HEK293 (cell line): ENCODE data around the gene EFCAB12.

Source experiments
- CTCF ChIA-PET: fragments of 350-600 bp; formaldehyde crosslinking; extraction: SDS; loops from one replicate; lab custom pipeline; 2021; ENCODE audit warnings: antibody characterized with exemption; lab: Yijun Ruan, JAX
- POLR2A ChIA-PET: fragments of 300-600 bp; formaldehyde crosslinking; extraction: SDS; loops from one replicate; lab custom pipeline; 2020; ENCODE audit warnings: antibody characterized with exemption, inconsistent platforms; lab: Yijun Ruan, JAX
- H3K27ac ChIP-seq: fragments of 200-500 bp; sonication (Bioruptor generic); 2 replicates; pipeline ENCODE4 v1.5.1; 2014; ENCODE audit warnings: low read depth, low read length, control low read depth, inconsistent platforms; ENCODE audit errors: extremely low read depth
- H3K36me3 ChIP-seq, 2 experiments: fragments of 200-500 bp in 1 of 2; sonication (Bioruptor generic) in 1 of 2; 1 replicate in 1 of 2; 2 replicates in 1 of 2; pipeline ENCODE4 v1.5.1; 2014 to 2017; ENCODE audit warnings: inconsistent platforms in 2 of 2, low read length in 2 of 2; ENCODE audit not compliant: control insufficient read depth in 2 of 2, insufficient read depth in 1 of 2
- H3K4me1 ChIP-seq: fragments of 200-500 bp; sonication (Bioruptor generic); 2 replicates; pipeline ENCODE4 v1.5.1; 2014; ENCODE audit warnings: mild to moderate bottlenecking, low read length, inconsistent platforms; ENCODE audit not compliant: control insufficient read depth, insufficient read depth
- H3K4me3 ChIP-seq: 2 replicates; pipeline ENCODE4 v1.5.1; 2011; ENCODE audit warnings: low read depth, mild to moderate bottlenecking, control low read depth, low read length, moderate library complexity
- H3K9me3 ChIP-seq: fragments of 200-500 bp; sonication (Bioruptor generic); 2 replicates; pipeline ENCODE4 v1.5.1; 2014; ENCODE audit warnings: low read depth, low read length, inconsistent platforms; ENCODE audit not compliant: control insufficient read depth, insufficient read depth
- IKZF3 ChIP-seq: fragments of 450-650 bp; IDR thresholded peaks from 2 replicates; pipeline ENCODE4 v1.5.0; 2018; ENCODE audit warnings: missing biosample characterization, mild to moderate bottlenecking, missing genetic modification characterization, moderate library complexity
- KLF10 ChIP-seq: fragments of 450-650 bp; IDR thresholded peaks from 2 replicates; pipeline ENCODE4 v1.5.1; 2018; ENCODE audit warnings: missing biosample characterization, mild to moderate bottlenecking, missing genetic modification characterization
- KLF7 ChIP-seq: fragments of 450-650 bp; formaldehyde crosslinking; IDR thresholded peaks from 2 replicates; pipeline ENCODE4 v1.5.1; 2016; ENCODE audit warnings: missing biosample characterization, missing genetic modification characterization, borderline replicate concordance
- MEIS1 ChIP-seq: sonication (generic); formaldehyde crosslinking; IDR thresholded peaks from 2 replicates; pipeline ENCODE4 v1.8.1; 2022; ENCODE audit warnings: missing genetic modification reagents, mild to moderate bottlenecking, borderline replicate concordance
- PATZ1 ChIP-seq: fragments of 450-650 bp; formaldehyde crosslinking; IDR thresholded peaks from 2 replicates; pipeline ENCODE4 v1.5.1; 2016; ENCODE audit warnings: missing biosample characterization, missing genetic modification characterization
- PBX3 ChIP-seq: sonication (generic); formaldehyde crosslinking; IDR thresholded peaks from 2 replicates; pipeline ENCODE4 v1.8.1; 2022; ENCODE audit warnings: mild to moderate bottlenecking, moderate library complexity, missing genetic modification reagents
- PRDM1 ChIP-seq: fragments of 450-650 bp; formaldehyde crosslinking; IDR thresholded peaks from 2 replicates; pipeline ENCODE4; 2016; ENCODE audit warnings: missing biosample characterization, missing genetic modification characterization
- PRDM2 ChIP-seq: fragments of 450-650 bp; formaldehyde crosslinking; IDR thresholded peaks from 2 replicates; pipeline ENCODE4 v1.5.1; 2016; ENCODE audit warnings: missing biosample characterization, missing genetic modification characterization, borderline replicate concordance
- ZBTB49 ChIP-seq: fragments of 450-650 bp; formaldehyde crosslinking; IDR thresholded peaks from 2 replicates; pipeline ENCODE4 v1.5.1; 2016; ENCODE audit warnings: missing biosample characterization, missing genetic modification characterization, low read depth
- ZNF16 ChIP-seq: fragments of 450-650 bp; formaldehyde crosslinking; IDR thresholded peaks from 2 replicates; pipeline ENCODE4 v1.5.1; 2016; ENCODE audit warnings: low read depth, missing biosample characterization, missing genetic modification characterization
- ZNF211 ChIP-seq: fragments of 450-650 bp; formaldehyde crosslinking; IDR thresholded peaks from 2 replicates; pipeline ENCODE4 v1.5.1; 2016; ENCODE audit warnings: low read depth, missing biosample characterization, missing genetic modification characterization
- ZNF24 ChIP-seq: fragments of 450-650 bp; formaldehyde crosslinking; IDR thresholded peaks from 2 replicates; pipeline ENCODE4 v1.5.1; 2016; ENCODE audit warnings: missing biosample characterization, missing genetic modification characterization
- ZNF292 ChIP-seq: fragments of 450-650 bp; formaldehyde crosslinking; IDR thresholded peaks from 2 replicates; pipeline ENCODE4 v1.5.1; 2016; ENCODE audit warnings: low read depth, missing biosample characterization, missing genetic modification characterization, borderline replicate concordance
- ZNF302 ChIP-seq: fragments of 450-650 bp; formaldehyde crosslinking; IDR thresholded peaks from 2 replicates; pipeline ENCODE4 v1.5.1; 2016; ENCODE audit warnings: missing biosample characterization, missing genetic modification characterization, low read depth
- ZNF335 ChIP-seq: fragments of 450-650 bp; formaldehyde crosslinking; conservative IDR thresholded peaks from 2 replicates; pipeline ENCODE4 v1.5.1; 2016; ENCODE audit warnings: missing biosample characterization, missing genetic modification characterization
- ZNF362 ChIP-seq: fragments of 450-650 bp; formaldehyde crosslinking; IDR thresholded peaks from 2 replicates; pipeline ENCODE4 v1.5.1; 2016; ENCODE audit warnings: missing biosample characterization, missing genetic modification characterization
- ZNF426 ChIP-seq: fragments of 450-650 bp; formaldehyde crosslinking; IDR thresholded peaks from 2 replicates; pipeline ENCODE4 v1.5.1; 2017; ENCODE audit warnings: missing biosample characterization, missing genetic modification characterization, mild to moderate bottlenecking, inconsistent platforms, moderate library complexity
- ZNF560 ChIP-seq: fragments of 450-650 bp; formaldehyde crosslinking; IDR thresholded peaks from 2 replicates; pipeline ENCODE4 v1.5.1; 2017; ENCODE audit warnings: missing biosample characterization, missing genetic modification characterization, borderline replicate concordance
- ZNF610 ChIP-seq: fragments of 450-650 bp; formaldehyde crosslinking; IDR thresholded peaks from 2 replicates; pipeline ENCODE4 v1.5.1; 2016; ENCODE audit warnings: missing biosample characterization, missing genetic modification characterization, borderline replicate concordance
- ZNF621 ChIP-seq: fragments of 450-650 bp; formaldehyde crosslinking; IDR thresholded peaks from 2 replicates; pipeline ENCODE4 v1.5.1; 2017; ENCODE audit warnings: missing biosample characterization, missing genetic modification characterization
- ZNF658 ChIP-seq: fragments of 450-650 bp; formaldehyde crosslinking; IDR thresholded peaks from 2 replicates; pipeline ENCODE4; 2016; ENCODE audit warnings: missing biosample characterization, missing genetic modification characterization
- ZNF76 ChIP-seq: fragments of 450-650 bp; formaldehyde crosslinking; IDR thresholded peaks from 2 replicates; pipeline ENCODE4; 2016; ENCODE audit warnings: low read depth, missing biosample characterization, missing genetic modification characterization, borderline replicate concordance
- ZSCAN30 ChIP-seq: fragments of 450-650 bp; IDR thresholded peaks from 2 replicates; pipeline ENCODE4 v1.5.1; 2018; ENCODE audit warnings: missing biosample characterization, mild to moderate bottlenecking, missing genetic modification characterization, moderate library complexity

EFCAB12 gene

GRCh38 chr3:129439817-129440617, 11.6 kb upstream of the EFCAB12 start, which contains the start of the genes IFT122 and MBD4:
IFT122 (plus strand) TSS chr3:129440224; CDS start chr3:129440331, 107 bp downstream.
MBD4 (minus strand) TSS chr3:129439948; CDS start chr3:129439833, 115 bp downstream.
- Histone ChIP-seq H3K4me1 (0 out of 2 replicates have a peak, but pooled peaks cover 4% of the 10 kb centered on the region), H3K36me3 (peaks cover 6 to 26% of the 10 kb centered on the region in 2 experiments; a peak in 2 of 3 replicates), H3K9me3 (no peaks in the 10 kb centered on the region), H3K4me3 (peak within 1 kb of the TSS; percentile 86), H3K27ac (peak within 1 kb of the TSS; percentile 90)
- CTCF ChIA-PET, result interaction anchor here (0.7 to 1.2 kb wide), 3 partner anchors 10 to 57 kb away, joined by 3 to 4 read pairs (median 3); no protein-coding TSS in a partner anchor
- POLR2A ChIA-PET, result interaction anchor here (0.7 to 3.2 kb wide), 10 partner anchors 9 to 156 kb away, joined by 3 to 27 read pairs (median 6); partner anchors contain the start of gene EFCAB12
- TF ChIP-seq ZNF335 (tag by site-specific recombination) (peak; percentile 81), ZNF658 (tag by site-specific recombination) (no peak), ZNF302 (no peak), PATZ1 (tag by site-specific recombination) (peak; percentile 56), ZNF16 (no peak), ZNF560 (tag by site-specific recombination) (no peak), KLF7 (tag by site-specific recombination) (peak; percentile 42; the same call in 1 of the 2 replicates), ZNF292 (tag by site-specific recombination) (no peak), ZNF76 (tag by site-specific recombination) (peak; percentile 63; the same call in 1 of the 2 replicates), ZBTB49 (tag by site-specific recombination) (no peak), PBX3 (no peak), ZNF610 (peak; percentile 98), KLF10 (tag by site-specific recombination) (no peak; the same call in none of the 2 replicates), ZNF426 (no peak), PRDM1 (tag by site-specific recombination) (peak; percentile 60; the same call in 1 of the 2 replicates), ZNF211 (no peak), ZSCAN30 (peak; percentile 72; the same call in 1 of the 2 replicates), PRDM2 (no peak), ZNF24 (tag by site-specific recombination) (peak; percentile 74; the same call in 1 of the 2 replicates), IKZF3 (tag by site-specific recombination) (peak; percentile 17; the same call in 1 of the 2 replicates), MEIS1 (CRISPR knock-in tag) (no peak), ZNF362 (tag by site-specific recombination) (no peak), ZNF621 (tag by site-specific recombination) (no peak)
